Stimulated activated CD4-positive, alpha-beta T cell treated with anti-CD3 and anti-CD28 coated beads, TNF-alpha, amount 100 ng/mL, for 48 hours (primary cell): Measurements from ENCODE around the gene TUBA1B.

Experiments
- DNase-seq, 3 donors: peaks; one replicate each; pipeline ENCODE4 v3.0.0-alpha.2; 2020; ENCODE audit warnings: low read depth in 3 of 3

TUBA1B gene

DNA sequence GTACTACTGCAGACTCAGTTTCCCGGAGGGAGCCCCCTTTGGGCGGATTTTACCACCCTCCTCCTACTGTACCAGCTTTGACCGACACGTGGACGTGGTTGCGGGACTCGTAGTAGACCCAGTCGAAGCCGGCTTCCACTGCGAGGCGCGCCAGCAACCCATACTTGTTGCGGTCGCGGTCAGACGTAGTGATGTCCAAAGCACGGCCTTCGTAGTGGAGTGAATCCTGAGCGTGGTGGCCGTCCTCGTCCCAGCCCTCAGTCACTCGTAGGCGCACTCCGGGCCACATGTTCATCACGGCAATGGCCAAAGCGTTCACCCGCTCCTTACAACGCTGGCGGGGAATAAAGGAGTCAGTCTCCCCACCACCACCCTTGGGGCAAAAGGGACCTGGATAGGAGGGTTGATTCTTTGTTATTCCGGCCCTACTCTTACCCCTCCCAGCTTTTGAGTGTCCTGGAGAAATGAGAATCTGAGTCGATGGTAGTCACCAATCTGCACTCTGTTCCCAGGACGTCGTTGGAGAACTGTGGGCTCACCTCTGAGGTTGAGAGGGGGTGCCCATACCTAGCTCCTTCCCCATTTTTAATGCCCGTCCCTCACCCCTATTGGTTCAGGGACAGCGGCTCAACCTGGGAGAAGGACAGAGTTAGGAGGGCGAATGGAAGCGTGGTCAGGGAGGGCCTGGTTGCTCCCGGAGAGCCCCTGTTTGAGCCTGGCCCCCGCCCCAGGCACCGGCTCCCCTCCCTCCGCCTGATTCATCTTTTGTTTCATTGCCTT is 39.9 kb downstream of the TUBA1B start:
- no peak for DNase-seq

DNA sequence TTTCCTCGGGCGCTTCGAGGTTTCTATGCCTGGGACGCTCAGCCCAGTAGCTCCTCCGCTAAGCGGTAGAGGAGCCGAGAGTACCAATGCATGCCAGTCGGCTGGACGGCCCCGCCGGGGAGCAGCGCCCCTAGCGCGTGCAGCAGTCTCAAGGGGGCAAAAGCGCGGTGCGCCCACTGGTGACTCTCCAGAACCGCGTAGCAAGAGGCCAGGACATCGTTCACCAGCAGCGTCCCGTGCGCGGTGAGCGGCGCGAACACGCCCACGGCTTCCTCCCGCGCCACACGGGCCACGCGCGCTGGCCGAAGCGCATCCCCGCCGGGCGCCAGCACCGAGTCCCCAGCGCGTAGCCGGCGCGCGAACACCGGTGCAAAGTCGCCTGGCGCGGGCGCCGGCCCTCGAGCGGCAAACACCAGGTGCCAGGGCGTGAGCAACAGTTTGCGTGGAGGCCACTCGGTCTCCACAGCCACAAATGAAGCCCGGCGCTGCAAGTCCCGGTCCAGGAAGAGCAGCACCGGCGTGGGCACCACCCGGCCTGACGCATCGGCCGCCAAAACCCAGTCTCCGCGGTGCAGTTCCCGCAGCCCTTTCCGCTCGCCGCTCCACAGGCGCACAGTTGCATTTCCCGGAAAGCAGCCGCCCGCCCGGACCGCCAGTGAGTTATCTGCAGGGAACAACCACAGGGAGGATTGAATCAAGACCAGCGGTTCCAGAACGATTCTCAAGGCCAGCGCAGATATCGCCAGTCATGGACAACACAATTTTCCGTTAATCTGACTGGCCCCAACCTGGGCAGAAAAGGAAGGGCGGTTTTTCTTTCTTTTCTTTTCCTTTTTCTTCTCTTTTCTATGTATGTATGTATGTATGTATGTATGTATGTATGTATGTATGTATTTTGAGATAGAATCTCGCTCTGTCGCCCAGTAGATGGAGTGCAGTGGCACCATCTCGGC is 41.1 kb downstream of the TUBA1B start:
- DNase-seq: no peak

DNA sequence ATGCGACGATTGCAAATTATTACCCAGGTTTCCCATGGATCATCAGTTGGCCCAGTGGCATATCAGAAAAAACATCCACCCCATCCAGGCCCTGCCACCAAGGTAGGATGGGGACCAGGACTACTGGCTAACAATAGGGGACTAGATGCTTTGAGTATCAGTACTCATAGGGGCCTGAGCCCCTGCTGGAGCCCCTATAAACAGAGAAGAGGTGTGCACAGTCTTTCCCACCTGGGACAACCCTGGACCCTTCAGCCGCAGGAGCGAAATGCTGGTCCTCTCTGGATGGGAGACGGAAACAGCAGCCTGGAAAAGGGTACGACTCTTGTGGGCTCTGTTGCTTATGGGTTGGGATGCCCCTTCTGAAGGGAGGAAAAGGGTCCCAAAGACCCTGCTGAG is 42.3 kb downstream of the TUBA1B start:
- DNase-seq: no peak

DNA sequence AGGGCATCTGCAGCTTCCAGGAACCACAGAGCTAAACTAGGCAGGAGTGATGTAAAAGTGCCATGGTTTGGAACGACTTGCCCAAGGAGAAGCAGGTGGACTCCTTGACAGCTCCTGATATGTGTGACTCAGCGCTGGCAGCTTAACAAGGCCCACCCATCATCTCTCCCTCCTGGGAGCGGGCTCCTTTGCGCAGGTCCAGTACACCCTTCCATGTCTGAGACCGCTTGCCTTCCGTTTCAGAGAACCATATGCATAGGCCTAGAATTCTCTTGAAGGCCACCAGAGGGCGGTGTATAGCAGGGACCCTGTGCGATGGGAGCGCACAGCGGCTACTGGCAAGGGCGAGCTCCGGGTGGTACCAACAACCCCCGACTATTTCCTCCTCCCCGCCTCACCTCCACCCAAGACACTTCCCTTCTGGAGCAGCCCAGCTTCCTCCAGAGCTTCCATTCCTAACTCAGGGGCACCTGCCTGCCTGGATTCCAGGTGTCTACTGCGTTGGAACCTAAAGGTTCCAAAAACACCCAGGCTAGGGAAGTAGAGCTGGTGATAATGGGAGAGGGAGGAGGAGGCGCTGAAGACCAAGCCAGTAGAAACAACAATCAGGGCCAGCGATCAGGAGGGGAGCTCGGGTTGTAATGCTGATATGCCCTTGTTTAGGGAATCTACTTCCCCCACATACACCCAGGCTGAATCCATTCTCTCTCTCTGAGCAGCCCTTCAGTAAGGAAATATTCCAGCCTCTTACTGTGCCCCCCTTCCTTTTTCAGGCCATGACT is 42.9 kb downstream of the TUBA1B start:
- DNase-seq: peak; percentile 45 to 75 (median 52)

DNA sequence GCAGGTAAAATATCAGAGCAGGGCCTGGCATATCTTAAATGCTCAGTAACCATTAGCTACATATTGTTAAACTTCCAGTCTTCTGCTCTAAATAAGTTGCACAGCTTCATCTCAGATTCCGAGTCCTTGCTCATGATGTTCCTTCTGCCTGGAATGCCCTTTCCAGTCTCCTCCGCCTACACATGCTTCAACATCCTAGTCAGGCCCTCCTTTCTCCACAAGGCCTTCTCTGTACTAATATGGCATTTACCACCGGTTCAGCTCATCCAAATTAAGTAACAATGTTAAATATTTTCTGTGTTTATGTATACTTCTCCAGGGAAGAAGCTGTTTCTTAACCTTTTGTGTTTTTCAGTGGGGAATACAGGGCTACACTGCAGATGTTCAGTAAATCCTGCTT is 45.1 kb downstream of the TUBA1B start:
- no peak for DNase-seq

DNA sequence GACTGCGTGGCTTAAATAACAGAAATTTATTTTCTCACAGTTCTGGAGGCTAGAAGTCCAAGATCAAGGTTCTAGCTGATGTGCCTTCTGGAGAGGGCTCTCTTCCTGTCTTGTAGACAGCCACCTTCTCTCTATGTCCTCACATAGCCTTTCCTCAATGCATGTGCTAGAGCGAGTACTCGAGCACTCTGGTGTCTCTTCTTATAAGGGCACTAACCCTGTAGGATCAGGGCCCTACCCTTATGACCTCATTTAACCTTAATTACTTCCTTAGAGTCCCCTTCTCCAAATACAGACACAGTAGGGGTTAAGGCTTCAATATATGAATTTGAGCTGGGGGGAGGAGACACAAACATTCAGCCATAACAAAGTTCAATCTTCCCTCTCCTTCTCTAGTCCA is 46.8 kb downstream of the TUBA1B start:
- DNase-seq: no peak

DNA sequence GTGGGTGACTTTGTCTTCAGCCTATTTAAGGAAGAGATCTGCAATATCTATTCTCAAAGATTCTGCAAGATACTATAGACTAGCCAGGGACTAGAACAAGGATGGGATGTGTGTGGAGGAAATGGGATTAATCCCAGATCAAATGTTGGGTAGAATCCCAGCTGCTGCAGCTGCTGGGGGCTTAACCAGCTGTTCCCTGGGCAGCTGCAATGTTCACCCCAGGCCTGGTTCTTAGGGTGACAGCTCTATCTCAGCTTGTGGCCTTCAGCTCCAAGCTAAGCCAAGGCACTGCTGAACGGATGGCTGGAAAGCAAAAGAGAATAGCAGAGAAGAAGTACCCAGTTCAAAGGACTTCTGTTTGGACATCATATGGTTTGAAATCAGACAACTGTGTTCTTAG is 51.4 kb downstream of the TUBA1B start:
- DNase-seq: no peak
